Gastroesophageal sphincter (tissue), 4 donors: ENCODE results near the gene PSD2. TPM values are rescaled to one million over a fixed set of nuclear protein-coding genes. Genes with fewer than 3 reads are reported as not detected.

Experiments
- ATAC-seq: fragments of 150-250 bp; one replicate; pipeline ENCODE4 v1.9.1; 2016; ENCODE audit warnings: mild to moderate bottlenecking, moderate library complexity
- H3K27ac ChIP-seq, 4 donors: fragments of 200-600 bp; sonication (generic) in 3 of 4; 1 replicate in 3 of 4; 2 replicates in 1 of 4; pipeline ENCODE4 v1.5.1; 2016 to 2019
- H3K27me3 ChIP-seq: fragments of 200-600 bp; sonication (generic); one replicate; pipeline ENCODE4 v1.5.1; 2019
- H3K36me3 ChIP-seq, 2 donors: fragments of 200-600 bp; sonication (generic); one replicate each; pipeline ENCODE4 v1.5.1; 2019; ENCODE audit warnings: control low read depth in 1 of 2
- H3K4me1 ChIP-seq, 3 donors: fragments of 200-600 bp; sonication (generic); 1 replicate in 2 of 3; 2 replicates in 1 of 3; pipeline ENCODE4 v1.5.1; 2016 to 2019; ENCODE audit warnings: control low read depth in 2 of 3
- H3K4me3 ChIP-seq, 2 donors: fragments of 200-600 bp; sonication (generic); one replicate each; pipeline ENCODE4 v1.5.1; 2019; ENCODE audit warnings: mild to moderate bottlenecking in 1 of 2, moderate library complexity in 1 of 2
- H3K9me3 ChIP-seq, 3 donors: fragments of 200-600 bp; sonication (generic); one replicate each; pipeline ENCODE4 v1.5.1; 2017 to 2019; ENCODE audit warnings: control low read depth in 2 of 3
- CTCF ChIP-seq, 4 experiments: fragments of 200-600 bp in 2 of 4; fragments of 450-650 bp in 2 of 4; sonication (generic) in 1 of 4; IDR thresholded peaks; one replicate each; pipeline ENCODE4 v1.5.1; 2017 to 2019; ENCODE audit warnings: antibody characterized with exemption in 4 of 4, mild to moderate bottlenecking in 2 of 4, moderate library complexity in 2 of 4
- EP300 ChIP-seq: sonication (generic); formaldehyde crosslinking; IDR thresholded peaks from one replicate; pipeline ENCODE4 v1.6.1; 2017; ENCODE audit warnings: antibody characterized with exemption, mild to moderate bottlenecking
- POLR2A ChIP-seq, 2 donors: fragments of 450-650 bp; IDR thresholded peaks; one replicate each; pipeline ENCODE4 v1.6.1; 2017; ENCODE audit warnings: antibody characterized with exemption in 2 of 2, mild to moderate bottlenecking in 2 of 2, moderate library complexity in 1 of 2
- POLR2AphosphoS5 ChIP-seq: sonication (generic); formaldehyde crosslinking; IDR thresholded peaks from one replicate; pipeline ENCODE4 v1.6.1; 2017; ENCODE audit warnings: antibody characterized with exemption
- WGBS, 2 donors: methylation state at CpG; one replicate each; pipeline ENCODE4 v1.1.5; 2018; ENCODE audit warnings: low coverage in 1 of 2; 5-methylcytosine and 5-hydroxymethylcytosine counted together
- total RNA-seq, 4 donors: library from RNA; depleted of rRNA; stranded (reverse); fragments of >200 nt; gene quantifications; one replicate each; pipeline ENCODE4 v1.1.0, GENCODE V29; 2016

Gene PSD2
- total RNA-seq, 4 donors from 2014 or later = 0.13 to 0.16 TPM; not detected in 2

- no peak overlapping the region for H3K4me3 ChIP-seq
- peaks cover 0 to 13% of the 10 kb centered on the region in 2 donors for H3K36me3 ChIP-seq
- no peak overlapping the region for H3K27ac ChIP-seq
- H3K27me3 ChIP-seq = no peaks in the 10 kb centered on the region
- TF ChIP-seq EP300 (no peak), POLR2A (IDR thresholded peaks at IDR 0.05) (no peak), CTCF (IDR thresholded peaks at IDR 0.05) (no peak), POLR2AphosphoS5 (no peak)
- no peak for ATAC-seq
- H3K4me1 ChIP-seq = peaks cover 0 to 15% (median 6%) of the 10 kb centered on the region in 3 donors
- no peaks in the 10 kb centered on the region for H3K9me3 ChIP-seq
Observed at GRCh38 chr5:139867581-139867980, 72.0 kb downstream of the PSD2 start.

- no peak overlapping the region for H3K27ac ChIP-seq
- ATAC-seq = no peak
Observed at GRCh38 chr5:139869042-139869790, 73.6 kb downstream of the PSD2 start.

GRCh38 chr5:139870677-139871076 is 75.1 kb downstream of the PSD2 start:
- Histone ChIP-seq H3K36me3 (peaks cover 0 to 22% of the 10 kb centered on the region in 2 donors), H3K4me1 (no peaks in the 10 kb centered on the region), H3K4me3 (no peak overlapping the region), H3K27ac (no peak overlapping the region), H3K27me3 (no peaks in the 10 kb centered on the region), H3K9me3 (no peaks in the 10 kb centered on the region)
- TF ChIP-seq CTCF (IDR thresholded peaks at IDR 0.05) (no peak), EP300 (no peak), POLR2AphosphoS5 (no peak), POLR2A (IDR thresholded peaks at IDR 0.05) (no peak)
- no peak for ATAC-seq
- 60 to 100% methylated on average over 1 of the region's 1 CpG for WGBS, 2 donors

More at GRCh38 chr5:139869042-139869790, 73.6 kb downstream of the PSD2 start:
- Histone ChIP-seq H3K27me3 (no peaks in the 10 kb centered on the region), H3K4me1 (no peaks in the 10 kb centered on the region), H3K36me3 (peaks cover 0 to 22% of the 10 kb centered on the region in 2 donors), H3K9me3 (no peaks in the 10 kb centered on the region), H3K4me3 (no peak overlapping the region)
- 60 to 73% methylated on average over 6 to 7 of the region's 9 CpGs for WGBS, 2 donors
- TF ChIP-seq CTCF (IDR thresholded peaks at IDR 0.05) = no peak
- TF ChIP-seq POLR2AphosphoS5 = no peak
- no peak for TF ChIP-seq POLR2A (IDR thresholded peaks at IDR 0.05)
- TF ChIP-seq EP300 = no peak

GRCh38 chr5:139871614-139872013 is 76.0 kb downstream of the PSD2 start:
- 100% methylated on average over 1 of the region's 9 CpGs; no CpG with 5 or more reads in 1 of the 2 donors for WGBS, 2 donors
- H3K36me3 ChIP-seq = peaks cover 0 to 22% of the 10 kb centered on the region in 2 donors
- H3K4me3 ChIP-seq = no peak overlapping the region
- H3K27me3 ChIP-seq = no peaks in the 10 kb centered on the region
- no peak for ATAC-seq
- no peak overlapping the region for H3K27ac ChIP-seq
- TF ChIP-seq EP300 = no peak
- TF ChIP-seq POLR2AphosphoS5 = no peak
- TF ChIP-seq POLR2A (IDR thresholded peaks at IDR 0.05) = no peak
- no peak for TF ChIP-seq CTCF (IDR thresholded peaks at IDR 0.05)
- no peaks in the 10 kb centered on the region for H3K9me3 ChIP-seq
- H3K4me1 ChIP-seq = no peaks in the 10 kb centered on the region
